ENCODE measurements around the gene NR5A2.

Gene NR5A2

GRCh38 chr1:200034761-200035396 lies 7.4 kb downstream of the NR5A2 start:
- Histone ChIP-seq H2AFZ (ENCODE audit: low read length) (no peak overlapping the region), H3K4me2 (ENCODE audit: low read length) (no peak overlapping the region), H3K9me2 (ENCODE audit: low read depth, low read length) (no peaks in the 10 kb centered on the region), H3K27ac (ENCODE audit: low read depth, low read length, poor library complexity, severe bottlenecking) (no peak overlapping the region), H4K20me1 (ENCODE audit: insufficient read depth, low read length) (no peaks in the 10 kb centered on the region), H3F3A (ENCODE audit: insufficient read depth, low read length) (no peaks in the 10 kb centered on the region), H3K4me1 (ENCODE audit: insufficient read depth, low read length, severe bottlenecking) (peaks cover 17% of the 10 kb centered on the region), H3K27me3 (ENCODE audit: insufficient read depth, low read length) (no peaks in the 10 kb centered on the region), H3K79me2 (ENCODE audit: insufficient read depth, low read length) (no peaks in the 10 kb centered on the region), H3K4me3 (ENCODE audit: low read depth, low read length, poor library complexity, severe bottlenecking) (no peak overlapping the region), H3K36me3 (ENCODE audit: insufficient read depth, low read length) (no peaks in the 10 kb centered on the region; the same call in 1 of the 2 replicates), H3K9me3 (ENCODE audit: low read length) (no peaks in the 10 kb centered on the region), H3K9ac (ENCODE audit: low read length) (no peak overlapping the region)
- no peak for TF ChIP-seq EZH2 (IDR thresholded peaks at IDR 0.05; ENCODE audit: borderline replicate concordance, low read length)
- TF ChIP-seq CTCF (IDR thresholded peaks at IDR 0.05; ENCODE audit: low read length) = no peak

GRCh38 chr1:200035397-200035955 lies 8.0 kb downstream of the NR5A2 start:
- peaks cover 15% of the 10 kb centered on the region for H3K4me1 ChIP-seq (ENCODE audit: insufficient read depth, low read length, severe bottlenecking)
- H3K27me3 ChIP-seq (ENCODE audit: insufficient read depth, low read length) = no peaks in the 10 kb centered on the region

GRCh38 chr1:200035956-200036618 lies 8.6 kb downstream of the NR5A2 start:
- no peak for TF ChIP-seq CTCF (IDR thresholded peaks at IDR 0.05; ENCODE audit: low read length)
- TF ChIP-seq EZH2 (IDR thresholded peaks at IDR 0.05; ENCODE audit: borderline replicate concordance, low read length) = no peak
- H3K9me3 ChIP-seq (ENCODE audit: low read length) = no peaks in the 10 kb centered on the region
- H3K4me2 ChIP-seq (ENCODE audit: low read length) = no peak overlapping the region

More at GRCh38 chr1:200035397-200035955, 8.0 kb downstream of the NR5A2 start:
- H3K9ac ChIP-seq (ENCODE audit: low read length) = no peak overlapping the region
- no peaks in the 10 kb centered on the region for H3F3A ChIP-seq (ENCODE audit: insufficient read depth, low read length)
- H3K27ac ChIP-seq (ENCODE audit: low read depth, low read length, poor library complexity, severe bottlenecking) = no peak overlapping the region
- H3K79me2 ChIP-seq (ENCODE audit: insufficient read depth, low read length) = no peaks in the 10 kb centered on the region
- H3K4me2 ChIP-seq (ENCODE audit: low read length) = no peak overlapping the region
- no peaks in the 10 kb centered on the region for H3K9me3 ChIP-seq (ENCODE audit: low read length)
- no peaks in the 10 kb centered on the region for H3K9me2 ChIP-seq (ENCODE audit: low read depth, low read length)
- no peak overlapping the region for H2AFZ ChIP-seq (ENCODE audit: low read length)
- H3K36me3 ChIP-seq (ENCODE audit: insufficient read depth, low read length) = no peaks in the 10 kb centered on the region; the same call in 1 of the 2 replicates
- TF ChIP-seq EZH2 (IDR thresholded peaks at IDR 0.05; ENCODE audit: borderline replicate concordance, low read length) (no peak), CTCF (IDR thresholded peaks at IDR 0.05; ENCODE audit: low read length) (no peak)
- no peaks in the 10 kb centered on the region for H4K20me1 ChIP-seq (ENCODE audit: insufficient read depth, low read length)
- no peak overlapping the region for H3K4me3 ChIP-seq (ENCODE audit: low read depth, low read length, poor library complexity, severe bottlenecking)

More at GRCh38 chr1:200035956-200036618, 8.6 kb downstream of the NR5A2 start:
- Histone ChIP-seq H3K79me2 (ENCODE audit: insufficient read depth, low read length) (no peaks in the 10 kb centered on the region), H3K27me3 (ENCODE audit: insufficient read depth, low read length) (no peaks in the 10 kb centered on the region), H3K36me3 (ENCODE audit: insufficient read depth, low read length) (no peaks in the 10 kb centered on the region; the same call in 1 of the 2 replicates), H3K4me1 (ENCODE audit: insufficient read depth, low read length, severe bottlenecking) (peaks cover 9% of the 10 kb centered on the region), H3K9me2 (ENCODE audit: low read depth, low read length) (no peaks in the 10 kb centered on the region), H3K4me3 (ENCODE audit: low read depth, low read length, poor library complexity, severe bottlenecking) (no peak overlapping the region), H3F3A (ENCODE audit: insufficient read depth, low read length) (no peaks in the 10 kb centered on the region), H4K20me1 (ENCODE audit: insufficient read depth, low read length) (no peaks in the 10 kb centered on the region), H3K27ac (ENCODE audit: low read depth, low read length, poor library complexity, severe bottlenecking) (no peak overlapping the region), H2AFZ (ENCODE audit: low read length) (no peak overlapping the region), H3K9ac (ENCODE audit: low read length) (no peak overlapping the region)

Data from OCI-LY1 (cell line).